ENCODE results near the gene PIP5K1B. TPM values are rescaled to one million over a fixed set of nuclear protein-coding genes. Genes with fewer than 3 reads are reported as not detected.
"Not testable (repeated sequence)": the region's sequence is repeated elsewhere in the genome, so short reads cannot be mapped to it uniquely, and the experiment has no call there.

PIP5K1B gene
- total RNA-seq, 1 experiment from 2014 or later = not detected

DNA sequence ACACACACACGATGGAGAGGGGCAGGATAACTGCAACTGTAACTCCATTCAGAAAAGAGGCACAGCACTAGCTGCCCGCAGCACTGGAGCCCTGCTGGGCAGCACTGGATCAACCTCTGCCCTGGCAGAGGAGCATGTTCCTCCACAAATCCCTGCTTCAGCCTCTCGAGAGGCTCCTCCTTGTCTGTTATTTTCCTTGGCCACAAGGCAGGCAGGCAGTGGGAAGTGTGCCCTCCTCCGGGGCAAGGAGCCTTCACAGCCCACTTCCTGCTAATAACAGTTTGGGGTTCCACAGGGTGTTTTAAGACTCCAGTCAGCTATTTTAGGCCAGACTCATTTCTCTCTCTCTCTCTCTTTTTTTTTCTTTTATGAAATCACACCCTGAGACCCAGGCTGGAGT lies 342.3 kb downstream of the PIP5K1B start:
- Histone ChIP-seq H3K4me1 (replicated peaks) (no peaks in the 10 kb centered on the region), H3K27me3 (replicated peaks) (no peaks in the 10 kb centered on the region), H3K27ac (no peak overlapping the region), H3K4me3 (no peak overlapping the region), H3K9me3 (replicated peaks) (no peaks in the 10 kb centered on the region), H3K36me3 (peaks cover 5% of the 10 kb centered on the region; the same call in 1 of the 2 replicates)
- no peak for DNase-seq (ENCODE audit: low read depth in 1 of 2, low spot score in 2 of 2)

DNA sequence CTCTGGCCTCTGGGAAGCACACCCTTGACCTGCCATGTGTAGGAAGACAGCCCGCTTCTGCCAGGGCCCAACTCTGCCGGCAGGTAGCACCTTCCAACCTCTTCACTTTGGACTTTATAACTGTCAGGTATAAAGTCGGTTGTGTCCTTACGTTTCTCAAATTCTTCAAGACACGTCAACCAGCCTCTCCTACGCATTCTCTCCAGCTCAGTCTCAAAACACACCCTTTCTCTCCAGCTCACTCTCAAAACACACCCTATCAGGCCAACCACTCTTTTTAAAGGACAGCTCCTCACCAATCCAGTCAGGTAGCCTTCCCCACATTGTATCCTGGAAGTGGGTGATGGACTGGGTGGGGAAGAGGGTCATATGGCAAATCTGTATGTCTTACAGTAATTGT lies 344.1 kb downstream of the PIP5K1B start:
- Histone ChIP-seq H3K27me3 (replicated peaks) (no peaks in the 10 kb centered on the region), H3K9me3 (replicated peaks) (no peaks in the 10 kb centered on the region), H3K4me1 (replicated peaks) (no peaks in the 10 kb centered on the region), H3K4me3 (no peak overlapping the region), H3K27ac (no peak overlapping the region), H3K36me3 (peaks cover 5% of the 10 kb centered on the region; the same call in 1 of the 2 replicates)
- no peak for DNase-seq (ENCODE audit: low read depth in 1 of 2, low spot score in 2 of 2)

GRCh38 chr9:69050936-69051335 lies 345.9 kb downstream of the PIP5K1B start:
- H3K9me3 ChIP-seq (replicated peaks); H3K36me3 ChIP-seq; H3K4me1 ChIP-seq (replicated peaks); H3K4me3 ChIP-seq; DNase-seq (ENCODE audit: low read depth in 1 of 2, low spot score in 2 of 2); H3K27ac ChIP-seq; H3K27me3 ChIP-seq (replicated peaks): not testable (repeated sequence)

GRCh38 chr9:69054989-69055388 lies 349.9 kb downstream of the PIP5K1B start:
- Histone ChIP-seq H3K27me3 (replicated peaks) (no peaks in the 10 kb centered on the region), H3K4me1 (replicated peaks) (no peaks in the 10 kb centered on the region), H3K27ac (no peak overlapping the region), H3K4me3 (no peak overlapping the region), H3K9me3 (replicated peaks) (no peaks in the 10 kb centered on the region), H3K36me3 (no peaks in the 10 kb centered on the region; the same call in 1 of the 2 replicates)
- DNase-seq (ENCODE audit: low read depth in 1 of 2, low spot score in 2 of 2) = no peak

DNA sequence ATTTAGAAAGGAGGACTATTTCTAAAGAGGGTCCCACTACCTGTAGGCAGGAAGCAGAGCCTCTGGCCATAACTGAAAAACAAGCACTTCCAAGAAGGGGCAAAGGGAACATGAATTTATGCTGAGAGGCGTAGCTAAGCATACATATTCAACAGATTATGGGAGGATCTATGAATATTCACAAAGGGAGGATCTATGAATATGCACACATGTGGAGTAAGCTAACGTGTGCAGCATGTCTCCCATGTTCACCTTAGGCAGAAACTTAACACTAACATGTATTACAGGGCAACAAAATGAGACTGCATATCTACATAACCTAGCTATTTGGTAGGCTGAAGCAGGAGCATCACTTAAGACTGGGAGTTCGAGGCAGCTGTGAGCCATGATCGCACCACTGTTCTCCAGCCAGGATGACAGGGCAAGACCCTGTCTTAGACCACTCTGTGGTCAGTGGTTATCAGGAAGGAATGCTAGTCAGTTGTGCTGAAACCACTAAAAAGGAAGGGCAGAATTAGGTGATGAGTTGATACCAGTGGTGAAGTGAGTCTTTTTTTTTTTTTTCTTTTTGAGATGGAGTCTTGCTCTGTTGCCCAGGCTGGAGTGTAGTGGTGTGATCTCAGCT lies 351.3 kb downstream of the PIP5K1B start:
- H3K4me3 ChIP-seq = no peak overlapping the region
- no peaks in the 10 kb centered on the region for H3K9me3 ChIP-seq (replicated peaks)
- no peaks in the 10 kb centered on the region for H3K27me3 ChIP-seq (replicated peaks)
- no peak overlapping the region for H3K27ac ChIP-seq
- H3K4me1 ChIP-seq (replicated peaks) = no peaks in the 10 kb centered on the region
- no peak for DNase-seq (ENCODE audit: low read depth in 1 of 2, low spot score in 2 of 2)
- no peaks in the 10 kb centered on the region; the same call in 1 of the 2 replicates for H3K36me3 ChIP-seq

GRCh38 chr9:69058101-69058500 lies 353.1 kb downstream of the PIP5K1B start:
- H3K27me3 ChIP-seq (replicated peaks) = no peaks in the 10 kb centered on the region
- no peaks in the 10 kb centered on the region for H3K4me1 ChIP-seq (replicated peaks)
- H3K36me3 ChIP-seq = no peaks in the 10 kb centered on the region; the same call in 1 of the 2 replicates
- no peak overlapping the region for H3K4me3 ChIP-seq
- H3K9me3 ChIP-seq (replicated peaks) = no peaks in the 10 kb centered on the region
- no peak overlapping the region for H3K27ac ChIP-seq
- DNase-seq (ENCODE audit: low read depth in 1 of 2, low spot score in 2 of 2) = no peak

Other genes starting within 250 kb of the PIP5K1B start
- not detected in 2 replicates for gene TMEM252, start 164.4 kb upstream of the PIP5K1B start, total RNA-seq (2014; rRNA removed; shearing (Covaris generic))